Activated CD4-positive, alpha-beta T cell treated with anti-CD3 and anti-CD28 coated beads for 4 hours (primary cell): ENCODE results near the gene YEATS4.

ENCODE experiments used
- DNase-seq, 2 donors: peaks; one replicate each; pipeline ENCODE4 v3.0.0-alpha.2; 2020

The YEATS4 gene

GRCh38 chr12:69396041-69396440 is 36.5 kb downstream of the YEATS4 start:
- no peak for DNase-seq

- DNase-seq = no peak
Measured at GRCh38 chr12:69396963-69397362, 37.4 kb downstream of the YEATS4 start.

- DNase-seq = no peak
Measured at GRCh38 chr12:69397978-69398377, 38.4 kb downstream of the YEATS4 start.

GRCh38 chr12:69401940-69402339 is 42.4 kb downstream of the YEATS4 start:
- no peak for DNase-seq

- DNase-seq = no peak
Measured at GRCh38 chr12:69404851-69405565, 45.5 kb downstream of the YEATS4 start.

GRCh38 chr12:69405566-69405865 is 46.0 kb downstream of the YEATS4 start:
- DNase-seq = no peak

- no peak for DNase-seq
Measured at GRCh38 chr12:69406217-69406616, 46.7 kb downstream of the YEATS4 start.

- no peak for DNase-seq
Measured at GRCh38 chr12:69410571-69410970, 51.0 kb downstream of the YEATS4 start.

GRCh38 chr12:69412655-69413054 is 53.1 kb downstream of the YEATS4 start:
- DNase-seq = no peak

GRCh38 chr12:69415471-69416275 is 56.1 kb downstream of the YEATS4 start:
- no peak for DNase-seq

GRCh38 chr12:69417231-69417630 is 57.7 kb downstream of the YEATS4 start:
- no peak for DNase-seq

GRCh38 chr12:69417741-69418167 is 58.2 kb downstream of the YEATS4 start:
- no peak for DNase-seq

- DNase-seq = no peak
Measured at GRCh38 chr12:69419701-69420100, 60.2 kb downstream of the YEATS4 start.

- no peak for DNase-seq
Measured at GRCh38 chr12:69421548-69421947, 62.0 kb downstream of the YEATS4 start.

GRCh38 chr12:69423037-69423905 is 63.7 kb downstream of the YEATS4 start:
- no peak for DNase-seq

- no peak for DNase-seq
Measured at GRCh38 chr12:69425417-69425816, 65.9 kb downstream of the YEATS4 start.

- DNase-seq = no peak
Measured at GRCh38 chr12:69428351-69429073, 69.0 kb downstream of the YEATS4 start.

GRCh38 chr12:69430942-69431590 is 71.5 kb downstream of the YEATS4 start:
- no peak for DNase-seq

GRCh38 chr12:69431591-69432222 is 72.2 kb downstream of the YEATS4 start:
- no peak for DNase-seq

- no peak for DNase-seq
Measured at GRCh38 chr12:69433653-69434052, 74.1 kb downstream of the YEATS4 start.

- DNase-seq = no peak
Measured at GRCh38 chr12:69435644-69436043, 76.1 kb downstream of the YEATS4 start.

GRCh38 chr12:69437073-69437472 is 77.5 kb downstream of the YEATS4 start:
- DNase-seq = no peak
